HG02759 (cell line): ENCODE measurements around the gene OR5AU1.
"Not testable (repeated sequence)": the region's sequence is repeated elsewhere in the genome, so short reads cannot be mapped to it uniquely, and the experiment has no call there.

Experiments used
- ATAC-seq: cut with Tn5 transposase; IDR thresholded peaks from one replicate; pipeline ENCODE4 v1.9.1; 2021; ENCODE audit warnings: mild to moderate bottlenecking, moderate library complexity; ENCODE audit not compliant: unreplicated experiment

The OR5AU1 gene

DNA sequence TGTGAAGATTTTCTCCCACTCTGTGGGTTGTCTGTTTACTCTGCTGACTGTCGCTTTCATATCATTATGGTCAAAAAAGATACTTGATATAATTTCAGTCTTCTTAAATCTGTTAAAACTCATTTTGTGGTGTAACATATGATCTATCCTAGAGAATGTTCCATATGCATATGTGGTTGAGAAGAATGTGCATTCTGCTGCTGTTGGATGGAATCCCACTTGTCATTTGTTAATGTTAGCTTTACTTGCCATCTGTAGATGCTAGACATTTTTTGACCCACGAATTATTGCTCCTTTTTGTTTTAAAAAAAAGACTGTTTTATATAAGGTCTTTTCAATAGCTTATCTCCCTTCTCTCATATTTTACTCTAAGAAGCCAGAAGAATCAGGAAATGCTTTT lies 26.3 kb upstream of the OR5AU1 start:
- ATAC-seq = no peak

DNA sequence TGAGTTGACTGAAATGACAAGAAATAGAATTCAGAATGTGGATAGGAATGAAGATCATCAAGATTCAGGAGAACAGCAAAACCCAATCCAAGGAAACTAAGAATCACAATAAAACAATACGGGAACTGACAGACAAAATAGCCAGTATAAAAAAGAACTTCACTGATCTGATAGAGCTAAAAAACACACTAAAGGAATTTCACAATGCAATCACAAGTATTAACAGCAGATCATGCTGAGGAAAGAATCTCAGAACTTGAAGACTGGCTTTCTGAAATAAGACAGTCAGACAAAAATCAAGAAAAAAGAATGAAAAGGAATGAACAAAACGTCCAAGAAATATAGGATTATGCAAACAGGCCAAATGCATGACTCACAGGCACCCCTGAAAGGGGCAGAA lies 15.3 kb upstream of the OR5AU1 start:
- ATAC-seq = no peak

DNA sequence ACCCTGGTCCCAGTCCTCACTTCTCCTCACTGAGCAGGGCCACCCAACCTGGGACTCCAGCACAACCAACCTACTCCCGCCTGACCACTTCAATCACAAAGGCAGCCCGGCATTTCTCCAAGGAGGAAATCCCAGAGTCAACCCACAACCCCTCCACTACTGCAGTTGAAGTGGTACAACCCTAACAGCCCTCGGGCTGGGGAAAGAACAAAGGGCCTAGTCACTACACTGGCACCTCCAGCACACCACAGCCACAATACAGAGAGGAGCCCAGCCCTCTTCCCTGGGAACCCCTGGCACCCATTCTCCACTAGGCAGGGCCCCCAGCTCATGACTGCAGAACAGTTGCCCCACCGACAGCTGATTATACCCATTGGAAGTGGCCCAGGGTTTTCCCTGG lies 13.7 kb upstream of the OR5AU1 start:
- no peak for ATAC-seq

DNA sequence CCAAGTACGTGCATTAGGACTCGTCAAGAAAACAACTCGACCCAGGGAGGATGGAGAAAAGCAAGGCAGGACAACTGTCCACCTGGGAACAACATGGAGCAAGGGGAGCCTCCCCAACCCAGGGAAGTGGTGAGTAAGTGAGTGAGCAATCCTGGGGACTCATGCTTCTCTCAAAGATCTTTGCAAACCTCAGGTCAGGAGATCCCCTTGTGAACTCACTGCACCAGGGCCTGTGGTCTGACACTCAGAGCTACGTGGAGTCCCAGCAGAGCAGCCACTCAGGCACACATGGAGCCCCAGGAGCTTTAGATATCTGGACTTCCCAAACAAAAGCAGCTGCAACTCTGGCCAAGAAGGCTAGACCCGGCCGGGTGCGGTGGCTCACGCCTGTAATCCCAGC lies 12.2 kb upstream of the OR5AU1 start:
- no peak for ATAC-seq

DNA sequence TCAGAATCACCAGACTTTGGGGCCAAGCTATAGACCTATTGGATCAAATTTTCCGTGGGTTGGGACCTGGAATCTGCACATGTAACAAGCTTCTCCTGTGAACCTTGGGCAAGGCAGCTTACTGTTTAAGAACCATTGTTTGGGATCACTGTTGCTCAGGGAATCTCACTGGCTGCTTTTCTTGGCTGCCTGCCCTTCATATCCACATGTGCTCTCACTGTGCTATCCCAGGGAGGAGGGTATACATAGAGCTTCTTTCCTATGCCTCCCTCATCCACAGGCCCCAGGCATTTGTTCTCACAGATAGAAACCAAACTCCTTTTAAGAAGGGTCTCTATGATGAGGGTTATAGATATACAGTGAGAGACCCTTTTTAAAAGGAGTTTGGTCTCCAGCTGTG lies 9.8 kb upstream of the OR5AU1 start:
- ATAC-seq = not testable (repeated sequence)

DNA sequence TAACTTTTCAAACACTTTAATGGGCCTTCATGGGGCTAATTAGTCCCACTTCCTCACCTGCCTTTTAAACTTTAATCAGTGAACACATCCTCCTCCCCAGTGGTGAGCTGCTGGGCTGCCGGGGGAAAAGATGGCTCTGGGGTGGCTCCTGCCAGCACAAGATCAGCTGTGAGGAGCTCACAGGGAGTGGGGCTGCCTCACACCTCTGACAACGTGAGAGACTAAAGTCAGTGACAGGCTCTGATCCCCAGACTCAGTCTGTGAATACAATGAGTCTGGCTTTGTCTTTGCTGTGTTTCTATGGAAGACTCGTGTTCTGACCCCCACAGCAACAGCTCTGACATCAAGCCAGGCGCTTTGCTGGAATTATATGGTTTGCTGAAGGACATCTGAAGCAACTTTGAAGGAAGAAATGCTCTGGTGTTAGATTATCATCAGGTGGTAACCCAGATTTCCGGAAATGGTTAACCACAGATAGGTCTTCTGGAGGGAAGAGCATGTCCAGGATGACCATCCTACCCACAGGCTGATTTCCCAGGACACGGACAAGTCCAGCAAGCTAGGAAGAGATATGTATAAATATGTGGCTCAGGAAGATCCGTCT lies 9.2 kb upstream of the OR5AU1 start:
- not testable (repeated sequence) for ATAC-seq

DNA sequence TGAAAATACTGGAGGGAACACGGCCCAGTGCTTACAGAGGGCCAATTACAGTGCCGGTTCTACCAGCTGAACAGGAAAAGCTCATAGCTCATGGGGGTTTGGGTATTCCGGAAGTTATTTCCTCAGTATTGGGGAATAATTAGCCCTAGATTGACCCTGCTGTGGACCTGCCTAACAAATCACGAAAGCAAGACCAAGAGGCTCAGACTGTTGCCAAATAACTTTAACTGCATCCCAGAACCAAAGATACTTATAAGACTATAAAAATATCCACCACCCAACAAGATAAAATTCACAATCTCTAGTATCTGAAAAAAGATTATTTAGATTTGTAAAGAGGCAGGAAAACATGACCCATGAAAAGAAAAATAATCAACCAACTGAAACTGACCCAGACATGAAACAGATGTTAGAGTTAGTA lies 8.0 kb upstream of the OR5AU1 start:
- no peak for ATAC-seq

DNA sequence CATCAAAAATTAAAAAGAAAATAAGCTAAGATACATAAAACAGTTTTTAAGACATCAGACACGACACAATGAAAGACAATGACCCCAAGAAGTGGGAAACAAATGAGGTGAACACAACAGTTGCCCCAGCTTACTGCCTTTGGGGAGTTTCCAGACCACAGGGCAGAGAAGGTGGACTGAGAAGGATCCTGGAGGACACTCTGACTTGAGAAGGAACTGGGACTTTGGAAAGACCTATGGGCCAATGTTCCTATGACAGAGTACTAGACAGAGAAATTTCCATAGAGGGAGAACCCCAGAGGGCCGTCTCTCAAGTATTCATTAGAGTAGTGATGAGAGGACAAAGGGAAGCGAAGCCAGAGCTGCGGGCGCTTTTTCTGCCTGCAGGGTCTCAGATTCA lies 6.2 kb upstream of the OR5AU1 start:
- no peak for ATAC-seq

DNA sequence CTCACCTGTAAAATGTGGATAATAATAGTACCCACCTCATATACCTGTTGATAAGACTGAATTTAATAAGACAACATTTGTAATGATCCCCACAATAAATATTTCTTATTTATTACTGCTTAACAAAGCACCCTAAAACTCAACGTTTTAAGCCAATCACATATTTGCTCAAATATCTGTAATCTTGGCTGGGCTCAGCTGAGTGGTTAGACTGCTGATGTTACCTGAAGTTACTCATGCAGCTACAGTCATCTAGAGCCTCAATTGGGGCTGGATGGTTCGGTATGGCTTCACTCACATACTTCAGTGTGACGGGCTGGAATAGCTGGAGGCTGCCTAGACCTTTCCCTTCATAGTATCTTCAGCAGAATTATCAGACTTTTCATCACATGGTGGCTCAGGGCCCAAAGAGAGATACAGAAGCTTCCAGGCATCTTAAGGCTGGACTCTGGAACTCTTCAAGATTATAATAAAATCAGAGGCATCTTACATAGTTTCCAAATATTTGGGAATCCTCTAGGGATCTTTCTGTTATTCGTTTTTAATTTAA lies 4.3 kb upstream of the OR5AU1 start:
- ATAC-seq = no peak

DNA sequence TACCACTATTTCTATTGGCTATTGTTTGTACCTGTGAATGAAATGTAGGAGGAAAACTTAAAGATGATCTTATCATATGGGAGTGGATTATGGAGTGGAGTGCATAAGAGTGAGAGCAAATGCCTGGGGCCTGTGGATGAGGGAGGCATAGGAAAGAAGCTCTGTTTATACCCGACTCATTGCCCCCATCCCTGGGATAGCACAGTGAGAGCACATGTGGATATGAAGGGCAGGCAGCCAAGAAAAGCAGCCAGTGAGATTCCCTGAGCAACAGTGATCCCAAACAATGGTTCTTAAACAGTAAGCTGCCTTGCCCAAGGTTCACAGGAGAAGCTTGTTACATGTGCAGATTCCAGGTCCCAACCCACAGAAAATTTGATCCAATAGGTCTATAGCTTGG lies 2.3 kb upstream of the OR5AU1 start:
- not testable (repeated sequence) for ATAC-seq

DNA sequence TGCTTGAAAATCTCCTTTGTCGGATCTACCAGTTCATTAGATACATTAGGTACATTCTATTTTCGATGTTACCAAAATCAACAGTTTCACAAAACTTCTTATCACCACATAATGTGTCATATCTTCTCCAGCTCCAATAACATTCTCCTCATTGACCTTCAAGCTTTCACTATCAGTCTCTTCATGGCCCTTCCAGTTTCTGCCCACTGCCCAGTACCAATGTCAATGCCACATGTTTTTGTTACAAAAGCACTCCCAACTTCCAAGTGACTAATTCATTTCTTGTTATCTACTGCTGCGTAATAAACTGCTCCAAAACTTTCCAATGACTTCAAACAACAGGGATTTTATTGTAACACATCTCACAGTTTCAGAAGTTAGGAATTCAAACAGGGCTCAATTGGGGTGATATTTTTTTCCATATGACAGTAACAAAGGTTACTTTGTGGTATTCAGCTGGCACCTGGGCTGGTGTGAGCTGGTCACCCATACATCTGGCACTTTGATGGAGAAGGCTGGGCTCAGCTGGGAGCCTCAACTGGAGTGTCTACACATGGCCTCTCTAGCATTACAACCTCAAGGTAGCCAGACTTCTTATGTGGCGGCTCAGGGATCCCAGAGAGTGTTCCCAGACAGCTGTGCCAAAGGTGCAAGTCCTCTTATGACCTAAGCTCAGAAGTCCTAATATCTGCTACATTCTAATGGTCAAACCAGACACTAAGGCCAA lies 6.1 kb downstream of the OR5AU1 start:
- ATAC-seq = no peak

DNA sequence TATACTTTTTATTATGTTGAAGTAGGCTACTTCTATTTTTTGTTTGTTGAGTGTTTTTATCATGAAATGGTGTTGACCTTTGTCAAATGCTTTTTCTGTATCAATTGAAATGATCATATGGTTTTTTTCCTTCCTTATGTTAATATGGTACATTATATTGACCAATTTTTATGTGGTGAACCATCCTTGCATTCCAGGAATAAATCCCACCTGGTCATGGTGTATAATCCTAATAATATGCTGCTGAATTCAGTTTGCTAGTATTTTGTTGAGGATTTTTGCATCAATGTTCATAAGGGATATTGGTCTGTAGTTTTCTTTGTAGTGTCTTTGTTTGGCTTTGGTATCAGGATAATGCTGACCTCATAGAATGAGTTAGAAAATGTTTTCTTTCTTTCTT lies 10.4 kb downstream of the OR5AU1 start:
- ATAC-seq = no peak

DNA sequence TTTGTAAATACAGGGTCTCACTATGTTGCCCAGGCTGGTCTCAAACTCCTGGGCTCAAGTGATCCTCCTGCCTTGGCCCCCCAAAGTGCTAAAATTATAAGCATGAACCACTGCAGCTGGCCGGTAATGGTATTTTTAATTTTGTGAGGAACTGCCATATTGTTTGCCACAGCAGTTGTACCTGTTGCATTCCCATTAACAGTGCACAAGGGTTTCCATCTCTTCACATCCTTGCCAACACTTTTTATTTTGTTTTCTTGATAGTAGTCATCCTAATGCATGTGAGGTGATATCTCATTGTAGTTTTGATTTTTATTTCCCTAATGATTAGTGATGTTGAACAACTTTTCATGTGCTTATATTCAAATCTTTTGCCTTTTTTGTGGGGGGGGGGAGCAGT lies 13.5 kb downstream of the OR5AU1 start:
- no peak for ATAC-seq

DNA sequence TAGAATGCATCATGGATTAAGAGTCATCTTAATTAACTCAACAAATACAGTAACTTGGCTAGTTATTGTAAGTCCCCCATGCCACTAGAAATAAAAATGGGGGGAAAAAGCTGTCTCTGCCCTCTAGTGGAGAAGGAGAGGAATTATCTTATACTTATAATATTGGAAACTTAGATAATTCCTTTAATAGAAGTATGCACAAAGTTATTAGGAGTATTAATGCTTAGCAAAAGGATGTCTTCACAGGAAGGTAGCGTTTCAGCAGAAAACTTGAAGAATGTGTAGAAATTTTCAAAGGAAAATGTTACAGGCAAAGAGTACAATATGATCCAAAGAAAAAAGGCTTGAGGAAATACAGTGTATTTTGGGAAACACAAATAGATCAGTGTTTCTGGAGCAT lies 19.8 kb downstream of the OR5AU1 start:
- ATAC-seq = no peak

DNA sequence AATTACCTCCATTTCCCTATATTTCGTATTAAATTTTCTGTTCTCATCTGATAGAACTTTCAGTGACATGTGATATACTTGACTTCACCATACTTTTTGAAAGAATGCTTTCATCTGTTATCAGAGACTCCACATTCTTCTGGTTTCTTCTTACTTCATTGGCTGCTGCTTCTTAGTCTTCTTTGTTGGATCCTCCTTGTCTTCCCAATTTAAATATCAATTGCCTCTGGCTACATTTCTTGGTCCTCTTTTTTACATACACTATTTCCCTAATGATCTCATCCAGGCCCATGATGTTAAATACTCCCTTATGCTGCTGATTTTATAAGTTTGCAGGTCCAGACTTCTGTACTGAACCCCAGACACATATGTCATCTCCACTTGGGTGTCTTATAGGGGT lies 22.0 kb downstream of the OR5AU1 start:
- ATAC-seq = no peak

DNA sequence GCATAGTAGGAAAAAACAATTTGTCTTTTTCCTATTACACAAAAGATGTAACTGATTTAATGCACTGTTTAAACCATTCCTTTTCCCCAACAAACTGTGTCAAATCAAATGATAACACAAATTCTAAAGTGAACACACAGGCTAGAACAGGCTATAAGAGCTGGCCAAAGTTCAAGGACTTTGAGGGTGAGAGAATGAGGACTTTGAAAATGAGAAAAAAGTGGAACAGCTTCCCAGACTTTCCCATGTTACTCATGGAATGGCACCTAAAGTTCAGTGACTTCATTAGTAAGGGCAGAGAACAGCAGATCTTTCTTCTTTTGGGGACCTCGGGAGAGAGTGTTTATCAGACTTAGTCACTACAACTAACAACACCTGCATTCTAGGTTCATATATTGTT lies 32.4 kb downstream of the OR5AU1 start:
- no peak for ATAC-seq

DNA sequence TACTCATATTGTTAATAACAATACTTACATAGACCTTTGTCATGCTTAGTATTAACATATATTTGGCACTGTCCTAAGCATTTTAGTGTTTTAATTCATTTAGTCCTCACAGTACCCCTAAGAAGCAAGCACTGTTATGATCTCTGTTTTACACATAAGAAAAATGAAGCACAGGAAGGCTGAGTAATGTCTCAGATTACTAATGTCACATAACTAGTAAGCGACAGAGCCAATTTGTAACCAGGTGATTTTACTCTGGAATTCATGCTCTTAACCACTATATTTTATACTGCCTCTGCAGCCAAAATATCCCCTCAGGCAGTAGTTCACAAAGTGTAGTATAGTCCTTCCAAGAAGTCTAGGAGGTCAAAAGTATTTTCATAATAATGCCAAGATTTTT lies 34.7 kb downstream of the OR5AU1 start:
- no peak for ATAC-seq

DNA sequence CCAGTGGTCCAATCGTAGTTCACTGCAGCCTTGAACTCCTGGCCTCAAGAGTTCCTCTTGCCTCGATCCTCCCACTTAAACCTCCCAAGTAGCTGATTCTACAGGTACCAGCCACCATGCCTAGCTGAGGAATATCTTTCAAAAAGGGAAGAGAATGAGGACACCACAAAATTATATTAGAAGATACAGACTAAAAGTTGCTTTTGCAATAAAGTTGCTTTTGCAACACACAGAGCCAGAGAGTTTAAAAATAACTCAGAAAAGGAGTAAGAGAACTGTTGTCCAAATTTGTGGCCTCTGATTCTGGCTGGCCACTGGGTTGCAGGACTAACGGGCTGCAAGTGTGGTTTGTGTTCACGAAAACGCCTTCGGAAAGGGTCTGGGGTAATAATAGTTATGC lies 35.2 kb downstream of the OR5AU1 start:
- no peak for ATAC-seq

DNA sequence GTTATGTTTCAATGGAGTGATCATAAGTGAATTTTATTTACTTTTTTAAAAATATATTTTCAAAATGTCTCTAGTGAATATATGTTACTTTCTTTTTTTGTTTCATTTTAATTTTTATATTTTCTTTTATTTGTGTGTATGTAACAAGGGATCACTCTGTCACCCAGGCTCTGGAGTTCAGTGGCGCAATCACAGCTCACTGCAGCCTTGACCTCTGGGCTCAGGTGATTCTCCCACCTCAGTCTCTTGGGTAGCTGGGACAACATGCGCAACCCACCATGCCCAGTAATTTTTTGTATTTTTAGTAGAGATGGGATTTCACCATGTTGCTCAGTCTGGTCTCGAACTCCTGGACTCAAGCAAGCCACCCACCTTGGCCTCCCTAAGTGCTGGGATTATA lies 36.9 kb downstream of the OR5AU1 start:
- no peak for ATAC-seq

DNA sequence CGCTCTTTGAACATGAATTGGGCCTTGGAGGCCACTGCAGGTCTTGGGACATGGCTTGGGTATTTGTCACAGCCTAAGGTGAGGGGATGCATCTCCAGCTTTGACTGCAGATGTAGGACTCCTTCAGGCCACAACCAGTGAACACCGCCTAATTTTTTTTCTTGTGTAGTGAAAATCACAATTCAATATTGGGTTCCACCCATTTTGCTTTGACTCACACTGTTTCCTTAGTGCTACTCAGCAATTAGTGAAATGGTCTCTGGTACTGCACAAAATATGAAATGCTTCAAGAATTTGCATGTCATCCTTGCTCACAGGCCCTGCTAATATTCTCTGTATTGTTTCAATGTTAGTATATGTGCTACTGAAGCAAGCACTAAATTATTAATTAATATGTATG lies 42.5 kb downstream of the OR5AU1 start:
- no peak for ATAC-seq

DNA sequence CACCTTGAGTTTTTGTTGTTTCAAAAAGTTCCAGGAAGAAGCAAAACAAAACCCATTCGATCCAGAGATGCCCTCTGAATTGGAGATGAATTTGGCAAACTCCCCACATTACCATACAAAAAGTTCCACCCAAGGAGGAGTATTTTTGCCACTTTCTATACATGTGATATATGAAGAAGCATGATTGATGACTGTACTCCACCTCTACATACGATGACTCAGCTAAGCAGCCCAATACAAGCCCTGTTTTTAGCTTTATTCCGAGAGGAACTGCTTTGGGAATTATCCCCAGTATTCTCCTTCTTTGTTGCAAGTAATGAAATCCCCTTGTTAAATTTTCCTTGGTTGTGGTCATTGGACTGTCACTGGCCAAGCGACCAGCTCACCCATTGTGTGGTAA lies 43.6 kb downstream of the OR5AU1 start:
- ATAC-seq = no peak

DNA sequence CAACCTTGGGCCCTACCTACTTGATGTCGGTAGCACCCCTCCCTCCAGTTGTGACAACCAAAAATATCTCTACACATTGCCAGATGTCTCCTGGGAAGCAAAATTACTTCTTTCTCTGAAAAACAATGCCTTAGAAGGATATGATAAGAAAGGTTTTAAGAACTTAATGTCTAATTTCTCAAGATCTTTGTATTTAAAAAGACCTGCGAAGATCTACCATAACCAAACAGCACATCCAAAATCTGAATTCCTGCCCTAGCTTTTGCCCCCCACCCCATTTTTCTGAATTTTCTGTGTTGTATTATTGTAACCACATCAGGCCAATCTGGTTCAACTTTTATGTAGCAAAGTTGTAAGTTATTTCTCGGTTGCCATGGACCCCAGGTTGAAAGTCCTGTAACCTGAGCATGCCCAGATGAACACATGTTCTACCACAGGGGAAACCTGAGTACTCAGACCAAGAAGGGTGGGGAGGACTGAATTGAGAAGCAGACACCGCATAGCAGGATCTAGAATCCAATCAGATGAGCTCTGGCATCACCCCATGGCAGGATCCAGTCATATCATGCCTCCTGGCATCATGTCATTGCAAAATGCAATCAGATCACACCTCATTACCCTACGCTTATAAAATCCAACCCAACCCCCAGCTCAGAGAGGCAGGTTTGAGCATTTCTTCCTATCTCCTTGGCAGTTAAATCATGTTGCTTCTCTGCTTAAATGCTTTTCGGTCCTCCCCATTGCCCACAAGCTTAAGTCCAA lies 46.3 kb downstream of the OR5AU1 start:
- ATAC-seq = peak; percentile 53
